CD4-positive, alpha-beta T cell treated with Interleukin-21 for 1 hour (primary cell): ENCODE results near the gene C2orf92.
"Not testable (repeated sequence)": the region's sequence is repeated elsewhere in the genome, so short reads cannot be mapped to it uniquely, and the experiment has no call there.

Experiments used
- DNase-seq: peaks from one replicate; pipeline ENCODE4 v3.0.0-alpha.2; 2020

Gene C2orf92

DNA sequence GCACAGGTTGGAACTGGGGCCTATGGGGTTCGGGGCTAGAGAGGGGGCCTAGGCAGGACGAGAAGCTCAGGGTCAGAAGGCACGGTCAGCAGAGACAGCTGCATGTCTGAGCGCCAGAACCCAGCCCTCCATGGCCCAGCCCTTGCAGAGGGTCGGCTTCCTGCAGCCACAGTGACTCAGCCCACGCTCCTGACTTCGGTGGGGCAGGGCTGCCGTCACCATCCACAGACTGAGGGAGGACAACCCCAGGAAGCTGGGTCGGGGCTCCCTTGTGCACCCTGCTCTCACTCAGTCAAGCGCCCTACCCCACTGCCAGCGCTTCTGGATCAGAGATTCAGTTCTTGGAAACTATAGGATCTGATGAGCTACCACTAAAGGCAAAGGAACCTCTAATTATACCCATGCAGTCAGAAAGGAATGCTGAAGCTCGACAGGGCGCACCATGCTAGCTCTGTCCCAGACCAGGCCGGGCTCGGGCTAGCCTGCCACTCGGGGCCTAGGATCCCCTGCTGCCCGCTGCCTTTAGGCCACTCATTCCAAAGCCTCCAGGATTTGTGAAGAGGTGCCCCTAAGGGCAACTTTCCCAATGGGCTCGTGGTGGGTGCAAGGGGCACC is 8.6 kb upstream of the C2orf92 start:
- DNase-seq: no peak

DNA sequence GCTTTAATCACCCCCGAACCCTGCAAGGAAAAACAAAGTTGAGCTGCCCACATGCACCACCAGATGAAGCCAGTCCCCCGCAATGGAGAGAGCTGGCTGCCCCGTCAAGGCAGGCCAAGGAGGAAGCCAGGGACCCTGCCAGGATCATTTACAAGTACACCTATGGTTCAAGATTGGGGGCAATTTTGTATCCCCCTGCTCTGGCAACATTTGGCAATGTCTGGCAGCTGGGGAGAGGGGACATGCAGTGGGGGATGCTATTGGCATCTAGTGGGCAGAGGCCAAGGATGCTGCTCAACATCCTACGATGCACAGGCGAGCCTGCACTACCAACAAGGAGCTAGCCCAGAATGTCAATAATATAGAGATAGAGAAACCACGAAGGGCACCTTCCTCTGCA is 7.6 kb upstream of the C2orf92 start:
- no peak for DNase-seq

DNA sequence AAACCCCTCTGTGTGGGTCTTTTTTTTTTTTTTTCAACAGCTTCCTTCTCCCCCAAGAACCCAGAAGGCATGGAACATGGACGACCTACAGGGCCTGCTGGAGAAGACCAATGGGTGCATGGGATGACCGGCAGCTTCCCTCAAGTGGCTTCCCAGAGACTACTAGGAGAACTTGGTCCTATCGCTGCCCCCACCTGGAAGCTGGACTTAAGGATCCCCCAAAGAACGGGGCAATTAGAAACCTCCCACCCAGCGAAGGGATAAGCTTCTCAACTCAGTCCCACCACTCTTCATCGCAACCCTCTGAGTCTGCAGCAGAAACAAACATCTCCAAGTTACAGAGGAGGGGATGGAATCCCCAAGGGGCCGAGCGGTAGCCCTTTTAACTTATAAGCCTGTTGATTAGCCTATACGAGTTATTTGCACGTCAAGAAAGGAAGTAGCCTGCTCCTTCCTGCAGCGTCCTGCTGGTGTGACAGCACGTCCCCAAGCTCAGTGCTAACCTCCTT is 7.1 kb upstream of the C2orf92 start:
- DNase-seq: no peak

- peak; percentile 66 for DNase-seq
Measured at GRCh38 chr2:97662895-97663625, 6.5 kb upstream of the C2orf92 start.

DNA sequence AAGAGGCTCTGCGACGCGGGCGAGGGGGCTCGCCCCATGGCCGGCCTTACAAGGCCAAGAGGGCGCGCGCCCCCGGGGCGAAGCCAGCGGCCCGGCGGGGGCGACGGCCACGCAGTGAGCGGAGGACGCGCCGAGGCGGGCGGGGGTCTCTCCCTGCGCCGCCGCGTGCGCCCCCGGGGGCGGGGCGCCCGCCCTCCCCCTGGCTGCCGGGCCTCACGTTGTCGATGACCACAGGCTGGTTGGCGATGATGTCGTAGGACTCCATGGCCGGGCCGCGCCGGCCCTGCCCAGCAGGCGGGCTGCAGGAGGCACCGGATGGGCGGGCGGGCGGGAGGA is 5.9 kb upstream of the C2orf92 start:
- DNase-seq: no peak

DNA sequence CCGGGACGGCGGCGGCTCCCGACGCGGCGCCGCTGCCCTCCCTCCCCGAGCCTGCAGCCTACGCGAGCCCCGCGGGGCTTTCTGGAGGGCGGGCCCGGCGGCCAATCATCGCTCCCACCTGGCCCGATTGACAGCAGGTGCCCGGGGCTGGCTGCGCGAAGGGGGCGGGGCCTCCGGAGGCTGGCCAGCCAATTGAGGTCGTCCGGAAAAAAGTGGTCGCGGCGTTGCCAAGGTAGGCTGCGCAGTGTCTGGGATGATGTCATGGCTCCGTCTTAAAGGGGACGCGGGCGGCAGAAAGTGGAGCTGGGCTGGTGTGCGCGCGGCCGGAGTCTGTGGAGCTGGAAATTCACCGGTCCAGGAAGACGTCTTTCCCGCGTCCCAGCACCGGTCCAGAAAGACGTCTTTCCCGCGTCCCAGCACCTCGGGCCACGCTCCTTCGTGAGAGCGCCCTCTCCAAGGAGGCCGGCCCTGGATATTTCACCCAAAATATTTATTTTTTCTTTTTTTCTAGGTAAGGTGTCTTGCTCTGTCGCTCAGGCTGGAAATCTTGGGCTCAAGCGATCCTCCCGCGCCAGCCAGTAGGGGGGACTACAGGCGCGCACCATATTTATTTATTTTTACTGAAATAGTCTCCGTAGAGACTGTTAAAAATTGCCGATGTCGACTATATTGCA is 5.4 kb upstream of the C2orf92 start, which contains the start of gene ACTR1B:
TSS of gene ACTR1B (minus strand) at position 83 of the 674 bp plus-strand sequence. CDS start 154 bp downstream, outside the sequence.
- DNase-seq: peak; percentile 98

DNA sequence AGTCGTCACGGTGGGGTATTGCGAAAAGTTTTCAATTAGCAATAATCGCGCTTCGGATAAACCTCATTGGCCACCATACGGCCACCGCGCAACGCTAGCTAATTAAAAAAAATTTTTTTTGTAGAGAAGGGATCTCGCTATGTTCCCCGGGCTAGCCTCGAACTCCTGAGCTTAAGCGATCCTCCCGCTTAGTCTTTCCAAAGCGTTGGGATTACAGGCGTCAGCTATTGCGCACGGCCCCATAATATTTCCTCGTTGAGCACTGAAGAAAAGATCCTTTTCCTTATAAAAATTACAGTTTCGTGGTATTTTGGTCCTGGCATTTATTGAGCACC is 4.9 kb upstream of the C2orf92 start:
- DNase-seq: no peak

DNA sequence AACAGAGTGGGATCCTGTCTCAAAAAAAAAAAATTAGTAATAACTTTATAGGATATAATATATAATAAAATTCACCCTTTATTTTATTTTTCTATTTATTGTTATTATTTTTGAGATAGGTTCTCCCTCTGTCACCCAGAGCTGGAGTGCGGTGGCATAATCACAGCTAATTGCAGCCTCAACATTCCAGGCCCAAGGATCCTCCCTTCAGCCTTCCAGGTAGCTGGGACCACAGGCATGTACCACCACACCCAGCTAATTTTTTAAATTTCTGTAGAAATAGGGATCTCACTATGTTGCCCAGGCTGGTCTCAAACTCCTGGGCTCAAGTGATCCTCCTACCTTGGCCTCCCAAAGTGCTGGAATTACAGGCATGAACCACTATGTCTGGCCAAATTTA is 958 bp downstream of the C2orf92 start:
- no peak for DNase-seq

- DNase-seq: no peak
Measured at GRCh38 chr2:97671526-97671925, 2.0 kb downstream of the C2orf92 start.

GRCh38 chr2:97672606-97673140 is 3.2 kb downstream of the C2orf92 start:
- not testable (repeated sequence) for DNase-seq

DNA sequence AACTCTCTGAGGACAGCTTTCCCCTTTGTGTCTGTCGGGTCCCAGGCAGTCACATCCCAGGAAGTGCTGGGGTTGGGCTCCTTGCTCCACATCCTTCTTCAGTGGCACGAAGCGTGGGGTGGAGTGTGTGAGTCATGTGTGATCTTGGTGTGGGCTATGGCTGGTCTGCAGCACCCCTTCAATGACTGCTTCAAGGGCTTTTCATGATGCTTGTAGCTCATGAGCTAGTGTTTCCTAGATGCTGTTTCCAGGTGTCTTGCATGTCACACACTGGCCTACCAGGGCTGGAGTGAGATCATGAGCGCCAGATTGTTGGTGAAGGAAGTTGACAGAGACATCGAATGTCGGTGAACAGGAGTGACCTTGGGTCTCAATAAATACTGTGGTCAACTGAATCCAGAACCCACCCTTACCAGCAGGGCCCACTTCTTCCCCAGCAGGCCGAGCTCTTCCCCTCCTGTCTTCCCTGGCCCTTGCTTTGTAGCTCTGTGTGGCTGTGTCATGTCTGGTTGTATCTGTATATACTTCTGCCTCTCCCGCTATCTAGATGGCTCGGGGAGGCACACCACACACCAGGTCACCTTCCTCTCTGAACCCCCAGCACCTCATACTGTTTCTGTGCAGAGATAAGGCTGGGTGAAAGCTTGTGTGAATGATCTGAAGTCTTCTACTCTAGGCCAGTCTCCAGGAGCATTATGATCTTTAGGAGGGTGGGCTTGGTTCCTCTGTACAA is 3.8 kb downstream of the C2orf92 start:
- no peak for DNase-seq

GRCh38 chr2:97673915-97674283 is 4.4 kb downstream of the C2orf92 start:
- DNase-seq: no peak

DNA sequence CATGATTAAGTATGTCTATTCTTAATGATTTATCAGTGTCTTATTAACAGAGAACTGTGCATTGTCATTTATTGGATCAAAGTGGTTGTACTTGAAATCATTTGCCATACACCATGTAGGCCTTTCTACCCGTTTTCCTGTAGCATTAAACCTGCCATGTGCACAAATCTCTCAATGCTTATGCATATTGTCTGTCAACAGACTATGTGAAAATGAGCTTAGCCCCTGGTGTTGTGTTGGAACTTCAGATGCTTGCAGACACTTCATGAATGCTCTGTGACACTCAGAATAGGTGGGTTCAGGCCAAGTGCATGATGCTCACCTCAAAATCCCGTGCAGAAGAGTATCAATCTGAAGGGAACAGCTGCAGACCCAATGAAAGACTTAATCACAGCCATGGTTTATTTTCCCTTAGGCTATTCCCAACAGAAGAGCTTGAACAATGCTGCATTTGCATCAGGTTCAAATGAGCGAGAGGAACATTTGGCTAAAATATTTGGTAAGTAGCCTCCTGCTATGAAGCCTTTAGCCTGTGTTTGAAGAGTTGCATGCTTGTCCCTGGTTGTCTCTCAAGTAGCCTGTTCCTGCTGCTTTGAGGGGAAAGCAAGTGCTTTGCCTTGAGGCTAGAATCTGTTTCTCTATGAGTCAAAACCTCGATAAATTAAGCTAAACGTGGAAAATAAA is 6.1 kb downstream of the C2orf92 start:
- DNase-seq: no peak

- no peak for DNase-seq
Measured at GRCh38 chr2:97676620-97677019, 7.1 kb downstream of the C2orf92 start.

- no peak for DNase-seq
Measured at GRCh38 chr2:97677480-97677879, 8.0 kb downstream of the C2orf92 start.

DNA sequence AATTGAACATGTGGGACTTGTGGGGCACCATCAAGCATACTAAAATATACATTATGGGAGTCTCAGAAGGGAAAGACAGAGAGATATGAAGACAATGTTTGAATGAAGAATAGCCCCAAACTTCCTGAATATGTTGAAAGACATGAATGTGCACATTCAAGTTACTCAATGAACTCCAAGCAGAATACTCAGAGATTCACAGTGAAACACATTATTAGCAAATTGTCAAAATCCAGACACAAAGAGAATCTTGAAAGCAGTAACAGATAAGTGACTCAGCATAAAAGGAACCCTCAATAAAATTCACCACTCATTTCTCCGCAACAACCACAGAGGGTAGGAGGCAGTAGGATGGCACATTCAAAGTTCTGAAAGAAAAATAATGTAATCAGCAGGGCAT is 8.8 kb downstream of the C2orf92 start:
- no peak for DNase-seq

DNA sequence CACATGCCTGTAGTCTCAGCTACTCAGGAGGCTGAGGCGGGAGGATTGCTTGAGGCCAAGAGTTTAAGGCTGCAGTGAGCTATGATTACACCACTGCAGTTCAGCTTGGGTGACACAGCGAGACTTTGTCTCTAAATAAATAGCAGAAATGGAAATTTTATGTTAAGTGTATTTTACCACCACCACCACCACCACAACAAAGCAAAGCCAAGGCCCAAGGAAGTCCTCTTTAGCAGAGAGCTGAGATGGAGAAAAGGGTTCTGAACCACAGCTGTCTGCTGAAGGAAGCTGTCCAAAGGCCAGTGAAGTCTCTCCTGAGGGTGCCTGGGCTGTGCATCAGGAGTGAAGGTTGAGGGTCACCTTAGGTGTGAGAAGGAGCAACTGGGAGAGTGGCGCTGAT is 17.7 kb downstream of the C2orf92 start:
- not testable (repeated sequence) for DNase-seq

- no peak for DNase-seq
Measured at GRCh38 chr2:97688062-97688827, 18.7 kb downstream of the C2orf92 start.

DNA sequence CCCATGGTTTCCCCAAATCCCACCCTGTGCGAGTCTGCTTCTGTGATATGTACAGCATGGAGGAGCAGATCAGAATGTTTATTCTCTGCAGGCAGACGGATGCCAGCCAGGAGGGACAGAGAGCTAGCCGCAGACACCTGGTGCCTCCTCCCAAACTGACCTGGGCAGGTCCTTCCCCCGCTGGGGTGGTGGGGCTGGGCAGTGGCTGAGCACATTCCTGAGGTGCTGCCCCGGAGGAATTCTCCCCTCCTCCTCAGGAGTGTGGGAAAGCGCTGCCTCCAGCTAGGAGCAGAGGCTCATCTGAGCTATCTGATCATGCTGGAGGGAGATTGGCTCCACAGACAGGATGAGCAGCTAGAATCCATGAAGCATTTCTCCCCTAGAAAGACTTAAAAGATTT is 21.7 kb downstream of the C2orf92 start:
- DNase-seq: no peak

GRCh38 chr2:97693476-97693875 is 24.0 kb downstream of the C2orf92 start:
- no peak for DNase-seq

- DNase-seq: no peak
Measured at GRCh38 chr2:97695744-97696143, 26.2 kb downstream of the C2orf92 start.
